ENCODE measurements around the gene NANOGP8. TPM values are rescaled to one million over a fixed set of nuclear protein-coding genes. Genes with fewer than 3 reads are reported as not detected.

NANOGP8 gene
- total RNA-seq, 2 experiments from 2014 or later: not detected

DNA sequence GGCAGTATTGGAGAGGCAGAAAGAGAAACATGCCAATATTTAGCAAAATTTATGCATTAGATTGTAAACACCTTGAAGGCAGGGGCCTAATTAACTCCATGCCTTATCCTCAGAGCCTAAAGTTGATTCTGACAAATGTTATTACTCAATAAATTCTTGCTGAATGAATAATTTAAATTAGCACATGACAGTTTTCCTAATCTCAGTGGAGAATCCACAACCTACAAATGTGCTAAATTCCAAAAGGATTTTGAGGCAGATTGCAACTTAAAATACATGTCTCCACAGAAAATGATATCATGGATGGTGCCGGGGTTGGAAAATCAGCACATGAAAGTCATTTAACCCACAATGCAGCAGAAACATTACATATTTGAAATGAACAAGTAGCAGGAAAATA, 41.1 kb upstream of the NANOGP8 start:
- CTCF ChIA-PET: no interaction called here
- no peak for ATAC-seq
- intact Hi-C loops (cut with micrococcal nuclease): no loop called here

DNA sequence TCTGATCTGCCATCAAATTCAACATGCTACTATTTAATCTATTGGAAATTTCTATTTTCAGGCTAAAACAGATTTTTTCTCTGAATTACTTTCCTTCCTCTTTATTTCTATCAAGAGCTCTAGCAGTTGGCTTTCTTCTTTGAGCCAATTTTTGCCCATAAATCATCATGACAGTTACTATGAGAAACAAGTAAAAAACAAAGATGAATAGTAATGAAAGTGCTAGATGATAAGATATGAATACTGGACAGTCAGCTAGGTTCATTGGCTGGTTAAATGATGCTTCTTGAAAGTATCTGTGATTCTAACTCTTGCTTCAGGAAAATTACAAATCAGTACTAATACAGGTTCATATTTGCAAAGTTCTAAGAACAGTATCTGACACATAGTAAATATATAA, 38.6 kb upstream of the NANOGP8 start:
- ChIA-PET CTCF (no interaction called here), POLR2A (no interaction called here)
- no peaks in the 10 kb centered on the region for H3K27me3 Mint-ChIP-seq
- ATAC-seq (no peak), DNase-seq (no peak)
- no peaks in the 10 kb centered on the region for H3K36me3 Mint-ChIP-seq (ENCODE audit: low read depth)
- H3K9me3 Mint-ChIP-seq: no peaks in the 10 kb centered on the region
- no peak overlapping the region for H3K27ac Mint-ChIP-seq
- intact Hi-C loops (cut with micrococcal nuclease): no loop called here
- H3K4me1 Mint-ChIP-seq (ENCODE audit: low read depth): no peaks in the 10 kb centered on the region
- no peak overlapping the region for H3K4me3 Mint-ChIP-seq
- TF ChIP-seq, protein P1, sequence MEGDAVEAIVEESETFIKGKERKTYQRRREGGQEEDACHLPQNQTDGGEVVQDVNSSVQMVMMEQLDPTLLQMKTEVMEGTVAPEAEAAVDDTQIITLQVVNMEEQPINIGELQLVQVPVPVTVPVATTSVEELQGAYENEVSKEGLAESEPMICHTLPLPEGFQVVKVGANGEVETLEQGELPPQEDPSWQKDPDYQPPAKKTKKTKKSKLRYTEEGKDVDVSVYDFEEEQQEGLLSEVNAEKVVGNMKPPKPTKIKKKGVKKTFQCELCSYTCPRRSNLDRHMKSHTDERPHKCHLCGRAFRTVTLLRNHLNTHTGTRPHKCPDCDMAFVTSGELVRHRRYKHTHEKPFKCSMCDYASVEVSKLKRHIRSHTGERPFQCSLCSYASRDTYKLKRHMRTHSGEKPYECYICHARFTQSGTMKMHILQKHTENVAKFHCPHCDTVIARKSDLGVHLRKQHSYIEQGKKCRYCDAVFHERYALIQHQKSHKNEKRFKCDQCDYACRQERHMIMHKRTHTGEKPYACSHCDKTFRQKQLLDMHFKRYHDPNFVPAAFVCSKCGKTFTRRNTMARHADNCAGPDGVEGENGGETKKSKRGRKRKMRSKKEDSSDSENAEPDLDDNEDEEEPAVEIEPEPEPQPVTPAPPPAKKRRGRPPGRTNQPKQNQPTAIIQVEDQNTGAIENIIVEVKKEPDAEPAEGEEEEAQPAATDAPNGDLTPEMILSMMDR (IDR thresholded peaks at IDR 0.05): no peak

More for the DNA sequence above, 41.1 kb upstream of the NANOGP8 start:
- H3K9me3 Mint-ChIP-seq: no peaks in the 10 kb centered on the region
- DNase-seq: no peak
- no peak overlapping the region for H3K27ac Mint-ChIP-seq
- no peaks in the 10 kb centered on the region for H3K36me3 Mint-ChIP-seq (ENCODE audit: low read depth)
- no peak overlapping the region for H3K4me3 Mint-ChIP-seq
- POLR2A ChIA-PET: no interaction called here
- H3K4me1 Mint-ChIP-seq (ENCODE audit: low read depth): no peaks in the 10 kb centered on the region
- H3K27me3 Mint-ChIP-seq: no peaks in the 10 kb centered on the region
- TF ChIP-seq, protein P1 (IDR thresholded peaks at IDR 0.05): no peak

DNA sequence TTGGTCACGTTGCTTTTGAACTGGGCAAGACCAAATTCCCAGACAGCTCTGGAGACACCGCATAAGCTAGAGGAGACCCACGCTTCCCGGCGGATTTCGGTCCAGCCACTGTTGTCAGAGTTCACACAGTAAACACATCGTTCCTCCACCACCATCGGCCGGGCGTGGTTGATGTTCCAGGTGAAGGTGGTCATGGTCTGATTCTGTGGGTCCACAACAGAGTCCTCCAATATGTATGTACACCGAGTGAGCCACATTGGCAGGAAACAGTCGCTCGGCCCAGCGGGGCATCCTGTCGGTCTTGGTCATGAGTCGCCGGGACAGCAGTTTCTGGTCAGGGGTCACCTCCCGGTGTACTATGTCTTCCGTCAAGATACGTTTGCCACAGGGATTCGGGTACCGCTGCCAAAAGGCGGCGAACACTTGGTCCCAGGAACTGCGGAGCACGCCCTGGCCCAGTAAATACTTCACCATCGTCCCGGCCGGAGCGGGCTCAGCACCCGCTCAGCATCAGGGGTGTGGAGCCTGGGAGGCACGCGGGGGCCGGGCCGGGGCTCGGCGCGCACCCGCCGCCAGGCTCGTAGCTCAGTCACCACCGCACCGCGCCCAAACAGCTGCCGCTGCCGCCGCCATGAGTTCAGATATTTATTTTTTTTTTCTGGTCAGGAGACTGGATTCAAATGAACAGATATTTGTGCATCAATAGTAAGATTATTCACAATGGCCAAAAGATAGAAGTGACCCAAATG, 36.7 kb upstream of the NANOGP8 start:
- Mint-ChIP-seq H3K27me3 (no peaks in the 10 kb centered on the region), H3K36me3 (ENCODE audit: low read depth) (no peaks in the 10 kb centered on the region), H3K9me3 (no peaks in the 10 kb centered on the region), H3K27ac (no peak overlapping the region), H3K4me3 (no peak overlapping the region), H3K4me1 (ENCODE audit: low read depth) (no peaks in the 10 kb centered on the region)
- intact Hi-C loops (cut with micrococcal nuclease): no loop called here
- ChIA-PET POLR2A (no interaction called here), CTCF (no interaction called here)
- TF ChIP-seq, protein P1 (IDR thresholded peaks at IDR 0.05): no peak
- no peak for ATAC-seq
- no peak for DNase-seq

DNA sequence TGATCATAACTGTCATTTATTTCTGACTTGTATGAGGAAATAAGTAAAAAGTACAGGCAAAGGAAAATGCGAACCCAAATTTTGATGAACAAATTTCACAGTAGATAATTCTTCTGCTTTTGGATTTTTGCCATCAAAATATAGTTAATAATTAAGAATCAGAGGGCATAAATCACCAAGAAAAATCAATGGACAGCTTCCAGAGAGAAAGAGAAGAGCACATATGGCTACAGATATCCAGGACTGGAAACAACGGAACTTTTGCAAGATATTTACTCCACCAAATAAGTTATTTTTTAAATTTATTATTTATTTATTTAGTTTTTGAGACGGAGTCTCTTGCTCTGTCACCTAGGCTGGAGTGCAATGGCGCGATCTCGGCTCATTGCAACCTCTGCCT, 35.1 kb upstream of the NANOGP8 start:
- DNase-seq (no peak), ATAC-seq (no peak)
- no peaks in the 10 kb centered on the region for H3K9me3 Mint-ChIP-seq
- H3K27me3 Mint-ChIP-seq: no peaks in the 10 kb centered on the region
- TF ChIP-seq, protein P1 (IDR thresholded peaks at IDR 0.05): no peak
- no peaks in the 10 kb centered on the region for H3K36me3 Mint-ChIP-seq (ENCODE audit: low read depth)
- POLR2A ChIA-PET: no interaction called here
- intact Hi-C loops (cut with micrococcal nuclease): no loop called here
- no peak overlapping the region for H3K4me3 Mint-ChIP-seq
- CTCF ChIA-PET: no interaction called here
- no peaks in the 10 kb centered on the region for H3K4me1 Mint-ChIP-seq (ENCODE audit: low read depth)
- H3K27ac Mint-ChIP-seq: no peak overlapping the region

DNA sequence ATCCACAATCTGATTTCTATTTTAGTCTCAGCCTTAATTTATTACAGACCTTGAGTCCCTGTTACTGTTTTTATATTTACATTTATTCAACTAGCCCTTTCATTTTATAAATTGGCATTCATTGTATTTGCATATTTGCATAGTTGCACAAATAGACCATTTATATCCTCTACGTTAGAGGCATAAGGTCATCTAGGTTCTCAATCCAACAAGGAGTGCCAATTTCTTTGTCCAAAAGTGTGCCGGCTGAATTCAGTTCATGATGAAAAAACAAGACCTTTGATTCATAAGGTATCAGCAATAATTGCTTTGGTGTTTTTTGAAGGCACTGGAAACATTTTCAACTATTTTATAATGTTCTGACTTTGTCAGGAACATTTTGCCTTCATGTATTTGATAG, 33.9 kb upstream of the NANOGP8 start:
- intact Hi-C loops (cut with micrococcal nuclease): no loop called here
- no peaks in the 10 kb centered on the region for H3K36me3 Mint-ChIP-seq (ENCODE audit: low read depth)
- no peak overlapping the region for H3K4me3 Mint-ChIP-seq
- ChIA-PET CTCF (no interaction called here), POLR2A (no interaction called here)
- ATAC-seq: no peak
- TF ChIP-seq, protein P1 (IDR thresholded peaks at IDR 0.05): no peak
- DNase-seq: no peak
- no peaks in the 10 kb centered on the region for H3K9me3 Mint-ChIP-seq
- H3K27me3 Mint-ChIP-seq: no peaks in the 10 kb centered on the region
- no peak overlapping the region for H3K27ac Mint-ChIP-seq
- no peaks in the 10 kb centered on the region for H3K4me1 Mint-ChIP-seq (ENCODE audit: low read depth)

Measured in activated CD8-positive, alpha-beta T cell treated with anti-CD3 and anti-CD28 coated beads for 36 hours (primary cell).